ENCODE results near the gene TNK2.
"Not testable (repeated sequence)": the region's sequence is repeated elsewhere in the genome, so short reads cannot be mapped to it uniquely, and the experiment has no call there.

Gene TNK2

DNA sequence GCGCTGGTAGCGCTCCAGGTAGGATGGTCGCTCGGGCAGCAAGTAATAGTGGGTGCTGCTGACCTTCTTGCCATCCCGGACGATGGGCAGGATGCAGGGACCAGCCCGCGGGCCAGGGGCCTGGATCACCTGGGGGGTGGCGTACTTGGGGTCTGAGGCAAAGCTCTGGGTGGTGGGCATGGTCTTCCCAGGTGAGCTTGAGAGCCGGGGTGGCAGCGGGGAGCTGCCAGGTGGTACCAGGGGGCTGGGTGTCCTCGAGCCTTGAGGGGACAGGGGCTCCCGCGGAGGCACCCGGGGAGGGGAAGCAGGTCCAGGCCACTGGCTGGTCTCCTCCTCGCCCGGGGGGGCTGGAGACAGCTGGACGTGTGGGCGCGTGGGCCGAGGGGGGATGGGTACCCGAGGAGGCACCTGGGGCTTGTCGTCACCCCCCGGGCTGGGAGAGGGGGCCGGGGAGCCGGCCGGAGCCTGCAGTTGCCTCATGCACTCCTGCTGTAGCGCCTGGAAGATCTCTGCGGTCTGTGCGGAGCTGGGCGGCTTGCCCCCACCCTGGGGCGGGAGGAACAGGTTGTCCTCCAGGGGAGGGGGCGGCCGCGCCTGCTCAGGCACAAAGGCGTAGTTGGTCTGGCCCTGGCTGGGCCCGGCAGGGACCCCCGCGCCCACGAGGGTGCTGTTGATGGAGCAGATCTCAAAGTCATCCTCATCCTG lies 40.6 kb downstream of the TNK2 start:
- no peak for DNase-seq

DNA sequence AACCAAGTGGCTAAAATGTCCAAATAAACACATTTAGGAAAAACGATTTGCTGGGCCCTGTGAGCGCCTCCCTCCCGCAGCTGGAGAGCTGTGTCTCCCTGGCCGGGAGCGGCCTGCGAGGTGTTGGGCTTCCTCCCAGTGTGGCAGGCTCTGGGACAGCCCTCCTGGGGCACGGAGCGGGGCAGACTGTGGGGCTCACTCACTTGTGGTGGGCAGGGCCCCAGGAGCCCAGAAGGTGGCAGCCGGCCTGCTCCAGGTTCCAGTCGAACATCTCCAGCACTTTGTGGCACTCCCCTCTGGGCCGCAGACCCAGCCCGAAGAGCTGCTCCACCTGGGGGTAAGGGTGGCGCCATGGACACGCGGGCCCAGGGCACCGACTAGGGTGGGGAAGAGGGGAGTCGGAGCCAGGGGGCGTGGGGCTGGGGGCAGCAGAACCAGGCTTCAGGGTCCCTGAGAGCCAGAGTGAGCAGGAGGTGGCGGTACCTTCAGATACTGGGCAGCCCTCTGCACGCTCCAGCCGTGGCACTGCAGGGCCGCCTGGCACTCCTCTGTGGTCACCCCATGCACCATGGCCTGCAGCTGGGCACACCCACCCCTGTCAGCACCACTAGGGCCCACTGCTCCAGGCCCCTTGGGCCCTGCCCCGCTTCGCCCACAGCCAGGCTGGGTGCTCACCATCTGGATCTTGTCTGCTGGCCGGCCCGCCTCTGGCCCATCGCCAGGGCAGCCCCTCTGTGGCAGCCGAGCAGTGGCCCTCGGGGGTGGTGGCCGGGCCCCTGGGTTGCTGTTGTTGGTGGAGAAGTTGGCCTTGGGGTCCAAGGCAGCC lies 41.5 kb downstream of the TNK2 start:
- no peak for DNase-seq

DNA sequence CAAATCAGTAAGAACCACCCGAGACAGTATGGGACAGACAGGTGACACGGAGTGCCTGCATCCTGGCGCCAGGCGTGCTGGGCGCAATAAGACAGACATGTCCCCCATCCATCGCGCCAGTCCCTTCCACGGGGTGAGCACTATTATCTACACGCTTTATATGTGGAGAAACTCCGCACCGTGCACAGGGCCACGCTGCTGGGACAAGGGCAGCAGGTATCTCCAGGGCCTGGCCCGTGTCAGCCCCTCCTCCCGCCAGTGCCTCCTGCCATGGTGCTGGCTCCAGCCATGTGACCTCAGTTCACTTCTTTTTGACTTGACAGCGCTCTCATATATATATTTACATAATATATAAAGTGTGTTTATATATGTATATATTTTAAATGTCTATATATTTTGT lies 42.6 kb downstream of the TNK2 start:
- no peak for DNase-seq

DNA sequence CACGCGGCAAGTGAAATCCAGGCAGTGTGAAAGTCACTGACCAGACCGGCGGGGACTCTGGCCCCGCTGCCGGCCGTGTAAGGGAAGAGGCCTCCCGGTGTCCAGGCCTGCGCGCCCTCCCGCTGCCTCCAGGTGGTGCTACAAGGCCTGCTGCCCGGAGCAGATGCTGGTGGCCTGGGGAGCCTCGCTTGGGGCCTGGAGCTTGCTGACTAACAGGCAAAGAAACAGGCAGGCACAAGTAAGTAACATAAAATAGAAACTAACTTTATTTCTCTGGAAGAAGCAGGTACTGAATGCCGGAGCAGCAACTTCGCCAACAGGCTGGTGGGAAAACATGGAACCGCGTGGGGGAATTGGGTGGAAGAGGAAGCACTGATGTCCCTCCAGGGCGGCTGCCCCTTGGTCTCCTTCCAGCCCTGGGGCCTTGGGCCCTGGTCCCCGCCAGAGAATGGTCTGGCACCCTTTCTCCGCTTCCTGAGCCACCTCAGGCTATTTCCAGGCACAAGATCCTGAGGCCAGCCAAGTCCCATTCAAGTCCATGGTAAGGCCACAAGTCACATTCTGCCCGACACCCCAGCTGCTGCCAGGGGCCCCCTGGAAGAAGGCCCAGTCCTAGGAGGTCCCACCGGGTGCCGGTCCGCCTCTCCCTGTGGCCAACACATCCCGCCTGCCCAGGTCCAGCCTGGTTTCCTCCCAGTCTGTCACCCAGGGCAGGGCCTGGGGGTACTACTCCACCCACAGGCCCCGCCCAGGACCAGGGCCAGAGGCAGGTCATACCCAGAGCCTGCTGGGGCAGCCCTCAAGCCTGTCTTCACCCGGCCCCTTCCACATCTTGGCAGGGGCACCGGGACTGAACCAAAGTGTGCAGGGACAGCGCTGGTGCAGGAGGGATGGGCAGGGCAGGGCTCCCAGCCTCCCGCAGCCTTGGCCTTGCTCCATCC lies 45.0 kb downstream of the TNK2 start:
- peak; percentile 47 to 83 for DNase-seq

DNA sequence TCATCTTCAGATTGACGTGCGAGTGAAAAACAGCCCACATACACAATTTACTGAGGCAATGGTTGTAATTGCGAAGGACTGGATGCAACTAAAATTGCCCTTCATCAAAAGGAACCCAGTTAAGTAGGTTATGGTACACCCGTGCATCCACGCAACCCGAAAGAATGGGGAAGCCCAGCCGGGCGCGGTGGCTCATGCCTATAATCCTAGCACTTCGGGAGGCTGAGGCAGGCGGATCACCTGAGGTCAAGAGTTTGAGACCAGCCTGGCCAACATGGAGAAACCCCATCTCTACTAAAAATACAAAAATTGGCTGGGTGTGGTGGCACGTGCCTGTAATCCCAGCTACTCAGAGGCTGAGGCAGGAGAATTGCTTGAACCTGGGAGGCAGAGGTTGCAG lies 46.0 kb downstream of the TNK2 start:
- DNase-seq, result not testable (repeated sequence)

DNA sequence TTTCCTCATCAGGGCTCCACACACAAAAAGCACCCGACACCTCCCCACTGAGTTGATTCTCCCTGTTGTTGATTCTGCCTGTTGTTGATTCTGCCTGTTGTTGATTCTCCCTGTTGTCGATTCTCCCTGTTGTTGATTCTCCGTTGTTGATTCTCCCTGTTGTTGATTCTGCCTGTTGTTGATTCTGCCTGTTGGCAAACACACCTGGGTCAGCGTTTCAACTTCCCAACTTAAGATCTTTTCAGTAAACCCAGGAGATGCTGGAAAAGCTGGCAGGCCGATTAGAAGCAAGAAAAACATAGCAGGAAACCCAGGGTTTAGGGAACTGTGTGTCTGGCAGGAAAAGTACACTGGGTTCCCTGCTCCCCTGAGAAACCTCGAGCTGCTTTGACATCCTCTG lies 47.9 kb downstream of the TNK2 start:
- no peak for DNase-seq

DNA sequence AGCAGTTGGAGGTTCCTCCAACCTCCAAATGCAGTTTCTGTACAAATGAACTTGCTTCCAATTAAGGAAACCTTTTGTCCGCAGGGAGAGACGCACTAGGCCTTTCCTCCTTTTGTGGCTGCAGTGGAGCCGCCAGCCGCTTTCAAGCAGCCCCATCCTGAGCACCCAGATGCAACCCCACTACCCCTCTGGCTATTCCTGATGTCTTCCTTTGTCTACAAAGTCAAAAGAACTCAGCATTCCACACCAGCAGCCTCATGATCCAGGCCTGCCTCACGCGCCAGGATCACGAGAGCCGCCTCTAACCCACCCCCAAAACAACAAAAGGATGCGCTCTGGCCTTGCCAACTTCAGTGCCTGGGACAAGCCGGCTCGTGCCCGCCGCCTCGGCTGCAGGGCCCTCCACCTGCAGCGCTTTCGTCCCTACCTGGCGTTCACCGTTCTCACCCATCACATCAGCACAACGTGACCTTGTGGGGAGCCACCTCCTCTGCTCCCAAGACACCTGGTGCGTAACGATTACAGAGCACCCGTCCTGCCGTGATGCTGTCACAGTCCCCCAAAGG lies 48.4 kb downstream of the TNK2 start:
- no peak for DNase-seq

DNA sequence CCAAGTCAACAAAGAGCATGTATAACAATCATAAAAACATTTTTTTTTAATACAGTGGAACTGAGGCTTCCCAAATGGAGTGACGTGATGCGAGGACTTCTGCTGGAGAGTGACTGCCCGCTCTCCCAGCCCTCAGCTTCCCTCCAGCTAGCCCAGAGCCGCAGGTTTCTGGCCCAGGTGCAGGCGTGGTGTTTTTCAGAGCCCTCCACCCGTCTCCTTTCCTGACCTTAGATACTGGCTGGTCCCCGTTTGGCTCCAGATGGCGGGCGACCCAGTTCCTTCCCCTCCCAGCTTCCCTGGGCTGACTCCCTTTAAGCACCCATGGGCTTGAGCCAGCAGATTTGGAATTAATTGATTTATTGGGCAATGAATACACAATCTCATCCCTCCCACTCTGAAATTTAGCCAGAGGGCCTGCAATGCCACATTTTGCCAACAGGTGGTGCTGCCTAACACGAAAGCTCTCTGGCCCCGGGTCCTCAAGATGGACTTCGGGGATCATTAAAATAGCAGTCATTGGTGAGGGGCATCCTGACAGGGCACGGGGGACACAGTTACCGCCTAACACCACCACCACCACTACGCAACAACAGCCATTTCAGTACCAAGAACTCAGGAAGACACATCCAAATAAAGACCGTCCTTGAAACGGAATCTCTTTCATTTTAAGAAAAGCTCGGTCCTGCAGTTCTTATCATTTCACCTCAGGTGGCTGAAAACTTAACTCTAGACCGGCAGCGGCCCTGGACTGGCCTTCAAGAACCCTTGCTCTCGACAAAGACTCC lies 49.1 kb downstream of the TNK2 start:
- peak; percentile 41 to 94 for DNase-seq

DNA sequence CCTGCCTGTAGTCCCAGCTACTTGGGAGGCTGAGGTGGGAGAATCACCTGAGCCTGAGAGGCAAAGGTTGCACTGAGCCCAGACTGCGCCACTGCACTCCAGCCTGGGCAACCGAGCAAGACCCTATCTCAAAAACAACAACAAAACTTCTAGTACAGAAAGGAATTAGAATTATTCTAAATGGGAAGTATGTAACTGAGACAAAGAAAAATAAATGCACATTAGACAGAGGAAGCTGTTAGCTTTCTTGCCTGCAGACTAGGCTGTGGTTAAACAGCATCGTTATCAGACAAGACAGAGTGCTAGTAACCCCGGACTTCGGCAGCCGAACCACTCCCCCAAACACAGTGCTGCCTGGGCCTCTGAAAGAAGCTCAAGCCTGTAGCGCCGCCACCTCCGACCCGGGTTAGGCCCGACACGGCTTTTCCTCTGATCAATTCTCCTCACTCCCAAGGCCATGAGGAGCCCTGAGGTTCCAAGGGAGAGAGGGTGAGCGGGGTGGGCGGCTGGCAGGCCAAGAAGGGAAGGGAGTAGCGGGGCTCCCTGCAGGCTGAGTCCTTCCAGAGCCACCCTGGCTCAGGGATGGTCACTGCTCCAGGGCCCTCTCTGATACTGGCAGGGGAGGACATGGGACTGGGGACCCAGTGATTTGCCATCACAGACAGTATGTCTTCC lies 51.8 kb downstream of the TNK2 start:
- DNase-seq, result no peak

DNA sequence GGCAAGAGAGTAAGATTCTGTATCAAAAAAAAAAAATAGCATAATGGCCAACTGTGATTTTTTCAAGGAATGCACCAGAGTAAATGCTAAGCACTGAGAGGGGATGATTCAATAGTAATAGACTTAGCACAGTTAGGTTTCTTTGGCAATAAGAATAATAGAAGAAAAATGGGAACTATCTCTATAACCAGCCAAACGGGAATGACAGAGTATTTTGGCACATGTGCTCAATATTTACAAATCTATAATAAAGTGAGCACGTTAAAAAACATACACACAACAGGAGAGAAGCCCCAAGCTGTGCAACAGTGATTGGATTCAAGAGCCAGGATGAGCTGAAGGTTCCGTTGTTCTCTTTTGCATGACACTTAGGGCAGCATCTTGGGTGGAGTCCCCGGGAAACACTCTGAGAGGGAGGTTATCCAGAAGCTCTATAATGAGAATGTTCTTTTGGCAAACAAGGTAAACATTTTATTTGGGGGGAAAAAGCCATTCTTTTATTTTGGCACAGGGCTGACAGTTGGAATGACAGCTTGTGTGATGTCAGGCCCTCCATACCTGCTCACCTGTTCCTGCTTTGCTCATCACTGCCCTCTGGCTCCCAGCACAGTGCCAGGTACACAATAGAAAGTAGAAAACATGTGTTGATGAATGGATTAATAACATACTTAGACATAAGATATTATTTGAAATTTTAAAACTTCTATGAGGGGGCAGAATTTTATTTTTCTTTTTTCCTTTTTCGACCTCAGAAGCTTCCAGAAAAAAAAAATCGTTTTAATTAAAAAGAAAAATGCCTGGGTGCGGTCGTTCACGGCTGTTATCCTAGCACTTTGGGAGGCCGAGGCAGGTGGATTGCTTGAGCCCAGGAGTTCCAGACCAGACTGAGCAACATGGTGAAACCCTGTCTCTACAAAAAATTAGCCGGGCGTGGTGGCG lies 52.6 kb downstream of the TNK2 start:
- DNase-seq, result no peak

DNA sequence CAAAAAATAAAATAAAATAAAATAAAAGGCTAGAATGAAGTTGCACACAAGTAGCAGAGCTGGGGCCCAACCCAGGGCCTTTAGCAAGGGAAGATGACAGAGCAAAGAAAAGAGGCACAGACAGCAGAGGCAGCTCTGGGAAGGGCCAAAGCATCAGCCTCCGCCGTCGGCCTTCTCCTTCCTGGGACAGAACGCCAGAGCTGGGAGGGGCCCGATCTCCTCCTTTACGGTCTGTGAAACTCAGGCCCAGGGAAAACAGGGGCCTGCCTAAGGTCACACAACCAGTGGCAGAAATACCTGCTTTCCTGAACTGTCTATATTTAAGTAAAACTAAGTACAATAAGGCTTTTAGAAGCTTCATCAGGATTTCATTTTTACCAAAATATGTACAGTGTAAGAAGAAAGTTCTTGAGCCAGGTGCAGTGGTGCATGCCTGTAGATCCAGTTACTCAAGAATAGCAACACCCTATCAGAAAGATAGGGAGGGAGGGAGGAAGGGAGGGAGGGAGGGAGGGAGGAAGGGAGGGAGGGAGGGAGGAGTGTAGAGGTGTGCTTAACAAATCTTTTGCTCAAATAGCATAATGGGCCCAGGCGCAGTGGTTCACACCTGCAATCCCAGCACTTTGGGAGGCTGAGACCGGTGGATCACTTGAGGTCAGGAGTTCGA lies 53.6 kb downstream of the TNK2 start:
- no peak for DNase-seq

DNA sequence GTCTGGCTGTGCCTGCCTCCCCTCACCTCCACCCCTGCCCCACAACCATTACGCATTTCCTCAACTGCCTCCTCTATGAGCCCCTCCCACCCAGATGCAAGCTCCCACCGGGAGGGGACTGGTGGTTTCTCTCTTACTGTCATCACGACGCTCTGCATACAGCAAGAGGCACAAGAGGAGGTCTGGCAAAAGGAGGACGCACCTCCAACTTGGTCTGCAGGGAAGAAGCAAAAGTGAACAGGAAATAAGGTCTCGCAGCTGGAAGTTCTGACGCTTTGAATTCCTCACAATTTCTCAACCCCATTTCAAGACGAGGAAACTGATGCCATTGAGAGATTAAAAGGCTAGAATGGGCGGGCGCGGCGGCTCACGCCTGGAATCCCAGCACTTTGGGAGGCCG lies 54.4 kb downstream of the TNK2 start:
- DNase-seq, result no peak

DNA sequence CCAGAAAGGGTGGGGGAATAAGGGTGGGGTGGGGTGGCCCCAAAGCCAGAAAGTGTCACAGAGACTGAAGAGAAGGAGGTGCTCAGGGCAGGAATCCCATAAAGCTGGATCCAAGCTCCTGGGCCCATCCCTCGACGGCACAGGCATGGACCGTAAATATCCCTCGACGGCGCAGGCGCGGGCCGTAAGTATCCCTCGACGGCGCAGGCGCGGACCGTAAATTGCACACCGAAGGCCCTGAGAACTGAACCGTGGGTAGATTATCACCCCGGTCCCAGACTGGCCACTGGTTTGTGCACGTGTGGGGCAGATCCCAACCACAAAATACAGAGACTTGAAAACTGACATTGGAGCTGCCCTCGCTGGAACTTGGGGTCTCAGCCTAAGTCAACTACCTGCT lies 55.3 kb downstream of the TNK2 start:
- DNase-seq, result no peak

DNA sequence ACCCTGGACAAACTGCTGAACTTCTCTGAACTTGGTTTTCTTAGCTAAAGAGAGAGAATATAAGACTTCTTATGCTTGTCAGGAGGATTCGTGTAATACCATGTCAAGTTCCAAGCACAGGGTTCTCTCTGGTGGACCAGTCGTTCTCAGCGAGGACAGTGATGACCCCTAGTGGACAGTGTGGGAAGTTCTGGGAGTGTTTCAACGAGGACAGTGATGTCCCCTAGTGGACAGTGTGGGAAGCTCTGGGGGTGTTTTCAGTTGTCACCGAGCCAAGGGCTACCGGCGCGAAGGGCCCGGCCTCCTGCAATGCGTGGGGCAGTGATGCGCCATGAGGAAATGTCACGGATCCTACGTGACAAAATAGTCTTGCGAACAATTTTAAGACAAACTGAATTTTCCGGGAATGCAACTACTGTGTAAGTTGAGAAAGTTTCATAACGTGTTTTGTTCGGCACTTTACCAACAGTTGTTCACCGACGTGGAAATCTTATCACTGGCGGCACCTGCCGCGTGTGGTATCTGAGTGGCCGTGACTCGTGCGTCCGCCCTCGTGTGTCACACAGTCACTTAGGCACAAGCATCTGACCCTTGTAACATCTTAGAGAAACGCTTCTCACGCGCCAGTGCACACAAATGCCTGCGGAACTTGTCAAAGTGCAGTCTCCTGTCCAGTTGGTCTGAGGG lies 57.4 kb downstream of the TNK2 start:
- DNase-seq, result peak; percentile 80 to 99

DNA sequence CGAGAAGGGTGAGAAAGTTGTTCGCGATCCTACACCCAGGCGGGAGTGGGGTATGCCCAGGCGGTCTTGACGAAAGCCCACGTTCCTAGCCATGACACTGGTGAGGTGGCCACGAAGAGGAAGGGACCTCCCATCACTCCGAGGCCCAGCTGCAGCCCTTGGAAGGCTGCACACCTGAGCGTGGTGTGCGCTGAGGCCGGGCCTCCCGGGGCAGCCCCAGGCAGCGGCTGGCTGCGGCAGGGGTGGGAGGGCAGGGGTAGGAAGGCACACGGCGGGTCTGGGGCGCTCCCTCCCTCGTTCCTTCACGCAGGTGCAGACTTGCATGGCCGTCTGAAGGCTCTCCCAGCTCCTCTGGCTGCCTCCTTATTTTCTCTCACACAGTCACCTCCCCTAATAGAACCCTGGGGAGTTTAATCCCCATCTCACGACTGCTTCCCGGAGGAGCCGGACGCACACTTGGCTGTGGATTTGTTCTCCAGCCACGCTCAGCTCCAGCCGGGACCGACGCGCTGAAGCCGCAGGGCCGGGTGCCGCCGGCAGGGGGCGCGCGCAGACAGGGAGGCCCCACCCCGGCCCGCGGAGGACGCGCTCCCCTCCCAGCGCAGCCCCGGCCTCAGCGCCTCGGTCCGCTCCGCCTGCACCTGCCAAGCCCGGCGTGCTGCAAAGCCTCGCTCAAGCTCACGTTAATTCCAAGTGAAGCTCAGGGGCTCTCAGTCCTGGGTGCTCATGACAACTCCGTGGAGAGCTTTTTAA lies 58.9 kb downstream of the TNK2 start:
- DNase-seq, result no peak

DNA sequence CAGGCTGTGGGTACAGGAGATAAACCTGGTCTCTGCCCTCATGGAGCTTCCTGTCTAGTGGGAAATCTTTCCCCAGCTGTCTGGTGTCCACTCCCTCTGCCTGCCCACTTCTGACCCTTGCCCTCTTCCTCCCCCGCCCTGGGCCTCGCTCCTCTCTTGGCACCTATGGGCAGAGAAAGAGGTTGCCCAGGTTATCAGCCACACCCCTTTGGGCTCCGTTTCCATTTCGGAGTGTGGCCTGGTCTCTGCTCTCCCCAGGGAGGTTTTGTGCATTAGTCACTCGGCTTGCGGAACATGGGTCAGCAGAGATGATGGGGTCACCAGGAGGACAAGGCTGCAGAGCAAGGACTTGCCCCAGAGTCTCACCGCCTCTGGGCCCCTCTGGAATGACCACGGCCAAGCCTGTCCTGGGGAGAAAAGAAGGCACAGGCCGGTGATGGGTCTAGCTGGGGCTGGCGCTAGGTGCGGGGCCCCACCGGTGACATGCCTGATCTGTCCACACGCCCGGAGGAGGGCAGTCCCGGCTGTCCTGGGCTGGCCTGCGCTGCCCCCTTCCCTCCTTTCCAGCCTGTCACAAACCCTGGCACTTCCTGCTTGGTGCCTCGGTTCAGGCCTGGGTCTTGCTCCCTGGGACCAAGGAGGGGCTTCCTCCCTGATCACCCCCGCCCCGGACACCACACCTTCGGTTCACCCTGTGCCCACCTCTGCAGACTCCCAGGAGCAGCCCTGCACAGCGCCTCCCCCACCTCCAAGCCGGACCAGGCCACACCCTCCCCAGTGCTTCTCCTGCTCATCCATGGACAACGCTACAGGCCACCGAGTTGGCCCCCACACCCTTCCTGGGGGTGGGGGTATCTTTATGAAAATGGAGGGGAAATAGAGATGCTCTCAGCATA lies 61.0 kb downstream of the TNK2 start:
- no peak for DNase-seq

DNA sequence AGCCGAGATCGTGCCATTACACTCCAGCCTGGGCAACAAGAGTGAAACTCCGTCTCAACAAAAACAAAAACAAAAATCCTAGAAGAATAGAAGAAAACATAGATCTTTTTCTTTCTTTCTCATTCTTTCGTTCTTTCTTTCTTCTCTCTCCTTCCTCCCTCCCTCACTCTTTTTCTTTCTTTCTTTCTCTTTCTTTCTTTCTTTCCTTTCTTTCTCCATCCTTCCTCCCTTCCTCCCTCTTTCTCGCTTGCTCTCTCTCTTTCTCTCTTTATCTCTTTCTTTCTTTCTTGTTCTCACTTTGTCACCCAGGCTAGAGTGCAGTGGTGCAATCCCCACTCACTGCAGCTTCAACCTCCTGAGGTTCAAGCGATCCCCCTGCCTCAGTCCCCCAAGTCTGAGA lies 62.9 kb downstream of the TNK2 start:
- DNase-seq, result no peak

All from inflammatory macrophage treated with lipopolysaccharide for 1 hour (primary cell).